OCI-LY1 (cell line): Measurements from ENCODE around the gene CEP164.

Source experiments
- EZH2 ChIP-seq: fragments of 200-600 bp; sonication (generic), shearing (Covaris generic); IDR thresholded peaks from 2 replicates; pipeline ENCODE4 v1.8.0; 2017; ENCODE audit warnings: borderline replicate concordance, mixed run types, mild to moderate bottlenecking, antibody characterized with exemption, low read length, moderate library complexity, mixed read lengths
- TF ChIP-seq, protein P1 (sequence below): fragments of 200-600 bp; sonication (generic), shearing (Covaris generic); IDR thresholded peaks from 2 replicates; pipeline ENCODE4 v1.5.1; 2017; ENCODE audit warnings: mild to moderate bottlenecking, antibody characterized with exemption, low read length, moderate library complexity, mixed read lengths

DNA sequence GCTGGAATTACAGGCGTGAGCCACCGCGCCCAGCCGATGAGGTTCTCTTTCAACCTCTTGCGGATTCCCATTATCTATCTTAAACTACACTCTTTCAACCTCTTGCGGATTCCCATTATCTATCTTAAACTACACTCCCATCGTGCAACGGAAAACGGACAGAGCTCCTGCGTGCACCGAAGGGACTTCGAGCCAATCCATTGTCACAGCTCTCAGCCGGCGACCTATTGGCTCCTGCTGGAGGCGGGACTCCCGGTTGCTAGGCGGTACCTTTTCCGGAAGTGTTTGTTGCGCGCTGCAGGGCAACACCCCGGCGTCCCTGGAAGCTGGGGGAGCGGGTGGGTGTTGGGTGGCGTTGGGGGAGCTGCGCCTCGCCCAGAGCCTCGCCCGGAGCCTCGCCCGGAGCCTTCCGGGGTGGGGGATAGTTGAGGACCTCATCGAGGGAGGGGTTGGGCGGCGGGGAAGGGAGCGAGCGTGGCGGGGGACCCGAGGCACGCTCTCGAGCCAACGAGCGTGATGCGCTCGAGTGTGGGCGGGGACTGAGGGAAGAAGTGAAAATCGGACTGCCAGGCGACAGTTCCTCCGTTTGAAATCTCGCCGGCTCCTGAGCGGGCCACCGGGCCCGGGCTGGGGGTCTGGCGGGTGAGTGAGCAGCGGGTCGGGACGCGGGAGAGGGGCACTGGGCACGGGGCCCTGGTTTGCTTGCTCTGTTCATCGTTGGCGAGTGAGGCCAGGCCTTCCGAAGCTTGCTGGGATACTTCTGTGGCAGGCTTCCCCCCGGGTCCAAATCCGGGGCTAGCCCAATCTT lies at the start of gene CEP164:
- TF ChIP-seq, protein P1, sequence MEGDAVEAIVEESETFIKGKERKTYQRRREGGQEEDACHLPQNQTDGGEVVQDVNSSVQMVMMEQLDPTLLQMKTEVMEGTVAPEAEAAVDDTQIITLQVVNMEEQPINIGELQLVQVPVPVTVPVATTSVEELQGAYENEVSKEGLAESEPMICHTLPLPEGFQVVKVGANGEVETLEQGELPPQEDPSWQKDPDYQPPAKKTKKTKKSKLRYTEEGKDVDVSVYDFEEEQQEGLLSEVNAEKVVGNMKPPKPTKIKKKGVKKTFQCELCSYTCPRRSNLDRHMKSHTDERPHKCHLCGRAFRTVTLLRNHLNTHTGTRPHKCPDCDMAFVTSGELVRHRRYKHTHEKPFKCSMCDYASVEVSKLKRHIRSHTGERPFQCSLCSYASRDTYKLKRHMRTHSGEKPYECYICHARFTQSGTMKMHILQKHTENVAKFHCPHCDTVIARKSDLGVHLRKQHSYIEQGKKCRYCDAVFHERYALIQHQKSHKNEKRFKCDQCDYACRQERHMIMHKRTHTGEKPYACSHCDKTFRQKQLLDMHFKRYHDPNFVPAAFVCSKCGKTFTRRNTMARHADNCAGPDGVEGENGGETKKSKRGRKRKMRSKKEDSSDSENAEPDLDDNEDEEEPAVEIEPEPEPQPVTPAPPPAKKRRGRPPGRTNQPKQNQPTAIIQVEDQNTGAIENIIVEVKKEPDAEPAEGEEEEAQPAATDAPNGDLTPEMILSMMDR, result no peak
- TF ChIP-seq EZH2, result no peak
